GM19395 (cell line): Measurements from ENCODE around the gene ABL1.

Source experiments
- ATAC-seq: cut with Tn5 transposase; IDR thresholded peaks from one replicate; pipeline ENCODE4 v1.9.1; 2021; ENCODE audit warnings: mild to moderate bottlenecking, moderate library complexity; ENCODE audit not compliant: unreplicated experiment

Gene ABL1

GRCh38 chr9:130887494-130888144 is 52.6 kb downstream of the ABL1 start:
- ATAC-seq, result no peak

DNA sequence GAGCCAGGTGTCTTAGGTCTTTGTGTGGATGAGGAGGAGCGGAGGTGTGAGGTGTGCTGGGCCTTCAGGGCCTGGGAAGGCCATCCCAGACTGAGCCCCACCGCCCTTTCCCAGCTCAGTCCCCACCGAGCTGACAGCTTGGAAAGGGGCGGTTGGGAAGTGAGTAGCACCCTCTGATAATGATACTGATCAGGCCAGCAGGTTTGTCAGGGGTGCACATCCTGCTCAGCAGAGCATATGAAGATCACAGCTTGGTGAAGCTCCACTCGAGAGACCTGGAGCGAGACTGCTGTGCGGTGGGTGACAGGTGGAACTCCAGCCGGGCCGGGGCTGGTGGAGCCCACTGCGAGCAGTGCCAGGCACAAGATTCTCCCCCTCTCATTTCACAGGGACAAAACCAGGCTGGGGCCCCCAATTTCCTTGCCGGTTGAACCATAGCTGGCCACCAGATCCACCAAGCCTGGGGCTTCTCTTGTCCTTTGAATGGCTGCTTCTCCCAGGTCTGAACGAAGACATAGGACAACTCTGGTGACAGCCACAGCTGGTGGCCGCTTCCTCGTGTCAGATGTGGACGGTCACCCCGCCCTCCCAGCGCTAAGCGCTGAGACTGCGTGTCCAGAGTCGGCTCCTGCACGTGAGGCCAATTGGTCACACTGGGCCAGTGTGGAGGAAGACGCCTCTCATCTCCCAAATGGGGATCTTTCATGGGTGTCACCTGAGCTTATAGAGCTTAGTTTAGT is 53.3 kb downstream of the ABL1 start:
- no peak for ATAC-seq

- no peak for ATAC-seq
Observed at GRCh38 chr9:130890124-130890523, 55.1 kb downstream of the ABL1 start.

- no peak for ATAC-seq
Observed at GRCh38 chr9:130890870-130891687, 56.0 kb downstream of the ABL1 start.

GRCh38 chr9:130891688-130892476 is 56.8 kb downstream of the ABL1 start:
- ATAC-seq, result no peak

DNA sequence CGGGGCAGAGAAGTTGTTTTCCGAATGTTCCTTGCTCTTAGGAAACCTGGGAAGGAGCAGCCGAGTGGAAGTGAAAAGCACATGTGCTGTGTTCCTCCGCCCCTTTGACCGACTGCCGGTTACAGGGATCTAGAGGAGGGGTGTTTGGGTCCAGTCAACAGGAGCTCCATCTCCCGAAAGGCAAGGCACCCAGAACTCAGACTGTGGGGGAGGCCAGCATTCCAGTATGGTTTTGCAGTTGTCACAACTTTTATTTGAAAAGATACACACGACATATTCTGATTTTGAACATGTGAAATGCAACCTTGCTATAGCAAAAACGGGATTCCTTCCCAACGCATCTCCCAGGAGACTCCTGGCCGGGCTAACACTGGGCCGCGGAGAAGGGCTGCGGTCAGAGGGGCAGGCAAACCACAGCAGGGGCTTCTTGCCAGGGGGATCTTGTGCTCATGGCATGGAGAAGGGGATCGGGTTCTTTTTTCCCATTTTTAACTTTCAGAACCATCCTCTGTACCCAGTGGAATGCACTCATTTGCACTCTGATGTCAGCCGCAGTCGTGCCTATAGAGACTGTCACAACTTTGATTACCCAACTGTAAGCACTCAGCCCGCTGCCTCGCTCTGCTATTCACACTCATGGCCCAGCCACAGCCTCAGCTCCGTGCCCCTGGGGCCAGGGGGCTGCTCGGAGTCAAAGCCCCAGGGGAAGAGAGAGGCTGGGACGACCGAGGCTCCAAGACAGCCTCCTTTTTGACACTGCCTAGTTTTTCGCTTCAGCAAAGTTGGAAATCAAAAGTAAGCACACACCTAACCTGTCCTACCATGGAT is 57.6 kb downstream of the ABL1 start:
- no peak for ATAC-seq

- no peak for ATAC-seq
Observed at GRCh38 chr9:130893341-130894101, 58.5 kb downstream of the ABL1 start.

DNA sequence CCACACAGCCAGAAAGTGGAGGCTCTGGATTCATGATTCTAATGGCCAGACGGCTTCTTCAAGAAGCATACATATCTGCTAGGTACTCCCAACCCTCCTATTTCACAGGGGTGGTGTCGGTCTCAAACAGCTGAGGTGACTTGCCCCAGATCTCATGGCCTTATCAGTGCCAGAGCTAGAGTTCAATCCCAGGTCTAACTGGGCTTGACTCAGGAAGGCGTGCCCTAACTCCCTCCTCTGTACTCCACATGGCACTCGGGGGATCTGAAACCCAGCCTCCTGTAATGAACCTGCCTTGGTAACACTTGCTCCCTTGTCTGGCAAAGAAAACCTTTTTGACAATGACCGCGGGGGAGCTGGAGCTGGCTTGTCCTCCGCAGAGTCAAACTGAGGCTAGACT is 59.5 kb downstream of the ABL1 start:
- ATAC-seq, result no peak

DNA sequence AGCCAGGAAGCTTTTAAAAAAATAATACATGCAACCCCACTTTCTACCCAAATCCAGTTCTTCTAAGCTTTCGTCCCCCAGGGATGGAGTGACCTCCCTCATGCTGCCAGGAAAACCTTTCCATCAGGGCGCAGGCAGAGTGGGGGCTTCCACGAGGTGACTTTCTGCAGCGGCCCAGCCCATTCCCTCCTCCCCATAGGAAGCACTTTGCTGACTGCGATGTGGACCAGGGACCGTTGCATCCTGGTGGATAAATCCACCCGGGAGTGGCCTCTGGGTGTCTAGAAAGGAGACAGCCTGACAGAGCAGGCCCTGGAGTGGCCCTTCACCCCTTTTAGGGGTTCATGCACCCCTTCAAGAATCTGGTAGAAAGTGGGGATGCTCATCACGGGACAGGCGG is 60.0 kb downstream of the ABL1 start:
- ATAC-seq, result no peak

DNA sequence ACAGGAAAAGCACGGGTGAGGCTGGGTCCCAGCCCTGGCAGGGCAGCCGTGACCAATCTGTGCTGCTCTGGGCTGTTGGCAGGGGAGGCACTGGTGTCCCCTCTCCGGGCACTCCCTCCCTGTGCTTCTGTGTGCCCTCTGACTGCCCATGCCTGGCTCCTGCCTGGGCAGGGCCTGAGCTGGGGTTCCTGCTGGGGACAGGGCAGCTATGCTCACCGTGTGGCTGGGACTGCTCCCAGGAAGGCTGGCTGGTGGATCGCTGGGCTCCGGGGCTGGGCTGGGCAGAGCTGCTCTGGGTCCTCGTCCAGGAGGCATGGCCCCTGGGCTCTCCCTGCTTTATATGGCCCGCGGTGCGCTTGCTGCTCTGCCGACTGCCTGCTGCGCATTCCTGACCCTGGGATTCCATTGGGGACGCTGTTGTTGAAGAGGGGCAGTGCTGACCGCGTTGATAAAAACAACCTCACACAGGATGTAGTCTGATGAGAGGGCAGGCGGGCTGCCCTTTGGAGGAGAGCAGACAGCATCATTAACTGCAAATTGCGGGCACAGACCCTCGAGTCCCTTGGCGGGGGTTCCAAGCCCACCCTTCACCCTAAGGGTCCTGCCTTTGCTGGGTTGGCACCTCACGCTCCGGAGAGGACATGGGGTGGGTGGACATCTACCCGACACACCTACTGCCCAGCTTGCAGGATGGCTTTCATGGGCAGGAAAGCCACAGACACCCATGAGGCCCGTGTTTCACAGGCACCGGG is 60.6 kb downstream of the ABL1 start:
- ATAC-seq, result no peak

DNA sequence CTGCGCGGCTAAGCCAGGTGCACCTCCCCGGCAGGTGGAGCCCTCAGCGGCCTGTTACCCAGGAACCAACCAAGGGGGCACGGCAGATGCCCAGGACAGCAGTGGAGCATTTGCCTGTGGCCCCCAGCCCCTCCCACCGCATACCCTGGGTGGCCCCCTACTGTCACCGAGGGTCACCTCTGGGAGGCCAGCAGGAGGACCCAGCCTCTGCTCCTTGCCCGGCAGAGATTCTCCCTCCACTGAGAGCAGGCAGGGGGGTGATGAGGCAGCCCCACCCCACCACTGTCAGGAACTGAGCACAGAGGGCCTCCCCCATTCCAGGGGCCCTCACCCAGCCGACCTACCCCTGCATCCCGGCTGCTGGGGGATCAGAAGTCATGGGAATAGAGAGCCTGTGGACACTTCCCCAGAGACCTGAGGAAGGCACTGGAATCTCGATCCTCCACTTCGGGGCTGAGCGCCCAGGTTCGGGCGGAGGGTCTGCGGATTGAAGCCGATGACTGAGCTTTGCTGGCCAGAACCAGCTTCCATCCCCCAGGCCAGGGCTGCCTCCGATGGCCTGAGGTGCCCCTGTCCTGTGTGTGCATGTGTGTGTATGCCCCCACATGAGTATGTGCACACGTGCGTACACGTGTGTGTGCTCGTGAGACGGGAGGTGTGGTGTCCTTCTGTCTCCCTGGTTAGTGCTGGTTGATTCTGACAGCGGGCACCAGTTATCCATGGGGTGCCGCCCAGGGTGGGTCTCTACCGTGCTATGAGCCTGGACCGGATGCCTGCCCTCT is 61.4 kb downstream of the ABL1 start, which contains the start of gene QRFP:
TSS of gene QRFP (minus strand) at position 580 of the 782 bp plus-strand sequence. CDS start 2,974 bp downstream, outside the sequence.
- no peak for ATAC-seq

DNA sequence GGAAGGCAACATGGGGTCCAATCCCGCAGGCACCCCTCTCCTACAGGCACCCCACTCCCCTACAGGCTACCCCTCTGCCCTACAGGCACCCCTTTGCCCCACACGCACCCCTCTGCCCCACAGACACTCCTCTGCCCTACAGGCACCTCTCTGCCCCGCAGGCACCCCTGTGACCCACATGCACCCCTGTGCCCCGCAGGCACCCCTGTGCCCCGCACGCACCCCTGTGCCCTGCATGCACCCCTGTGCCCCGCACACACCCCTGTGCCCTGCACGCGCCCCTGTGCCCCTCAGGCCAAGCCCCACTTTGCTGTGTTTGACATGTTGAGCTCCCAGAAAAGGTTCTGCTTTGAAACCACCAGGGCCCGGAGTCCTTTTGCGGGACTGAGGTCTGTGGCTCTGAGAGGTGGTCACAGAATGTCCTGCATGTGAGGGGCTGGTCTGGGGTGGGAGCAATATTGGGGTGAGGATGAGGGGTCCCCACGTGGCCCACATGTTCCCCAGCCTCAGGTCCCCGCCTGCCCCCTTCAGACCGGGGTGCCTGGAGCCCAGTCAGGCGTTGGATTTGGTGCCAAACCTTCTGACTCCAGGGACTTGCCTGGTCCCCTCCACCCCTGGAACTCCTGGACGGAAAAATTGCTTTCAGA is 62.2 kb downstream of the ABL1 start:
- no peak for ATAC-seq

GRCh38 chr9:130897848-130898551 is 62.9 kb downstream of the ABL1 start:
- no peak for ATAC-seq

- ATAC-seq, result no peak
Observed at GRCh38 chr9:130898552-130898852, 63.4 kb downstream of the ABL1 start.

GRCh38 chr9:130899051-130899748 is 64.1 kb downstream of the ABL1 start:
- no peak for ATAC-seq
